GM12891 (cell line): Measurements from ENCODE around the gene UBE2D4.

Experiments used
- POLR2A ChIP-seq: IDR thresholded peaks from 2 replicates; pipeline ENCODE4 v1.6.1; 2011; ENCODE audit warnings: low read depth, low read length, control low read depth
- POLR2AphosphoS5 ChIP-seq: IDR thresholded peaks from 2 replicates; pipeline ENCODE4 v1.6.1; 2011; ENCODE audit warnings: low read depth, low read length, control low read depth
- TAF1 ChIP-seq: IDR thresholded peaks from 2 replicates; pipeline ENCODE4 v1.6.1; 2011; ENCODE audit warnings: low read depth, low read length, control low read depth

DNA sequence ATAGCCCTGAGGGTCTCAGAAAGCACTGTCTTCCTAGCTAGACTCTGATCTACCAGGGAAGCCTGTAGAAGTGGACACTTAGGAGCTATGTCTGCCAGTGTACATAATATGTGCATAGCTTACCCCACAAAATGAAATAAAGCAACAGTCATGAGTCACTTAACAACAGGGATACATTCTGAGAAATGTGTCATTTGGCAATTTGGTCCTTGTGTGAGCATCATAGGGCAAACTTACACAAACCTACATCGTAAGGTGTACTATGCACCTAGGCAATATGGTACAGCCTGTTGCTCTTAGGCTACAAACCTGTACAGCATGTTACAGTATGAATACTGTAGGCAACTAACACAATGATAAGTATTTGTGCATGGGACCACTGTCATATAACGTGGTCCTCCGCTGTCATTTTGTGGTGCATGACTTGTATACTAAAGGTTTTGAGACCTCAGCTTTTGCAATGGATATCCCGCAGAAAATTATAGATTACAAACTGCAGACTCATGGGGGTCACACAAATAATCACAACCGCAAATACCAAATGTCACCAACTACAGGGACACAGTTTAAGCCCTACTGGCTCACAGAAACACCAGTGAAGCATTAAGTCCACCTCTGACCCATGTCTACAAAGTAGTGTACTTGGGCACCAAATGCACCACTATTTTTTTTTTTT, 21.6 kb upstream of the UBE2D4 start:
- TF ChIP-seq TAF1 (no peak), POLR2A (no peak), POLR2AphosphoS5 (no peak)
